H1 (cell line): ENCODE results near the gene MOB3B. TPM values are rescaled to one million over a fixed set of nuclear protein-coding genes. Genes with fewer than 3 reads are reported as not detected.

Experiments
- CTCF ChIA-PET: fragments of 300-600 bp; sonication (Branson Sonifier 250); formaldehyde crosslinking; loops from one replicate; lab custom pipeline; 2021; ENCODE audit not compliant: partially characterized antibody; lab: Charles Lee
- POLR2A ChIA-PET: fragments of 300-600 bp; sonication (Branson Sonifier 250); formaldehyde crosslinking; loops from one replicate; lab custom pipeline; 2021; ENCODE audit warnings: inconsistent platforms; ENCODE audit not compliant: partially characterized antibody; lab: Charles Lee
- DNase-seq, 2 experiments: peaks; one replicate each; pipeline versions ENCODE4 v3.0.0 to v3.0.0-alpha.2; 2010 to 2022; ENCODE audit warnings: low spot score in 2 of 2, low read depth in 1 of 2, mixed read lengths in 1 of 2
- FAIRE-seq: peaks from 2 replicates; lab custom pipeline; 2011; peaks lifted over from hg19 to GRCh38; lab: Jason Lieb, UNC
- H2AFZ ChIP-seq: 2 replicates; pipeline ENCODE4 v1.8.1; 2012; ENCODE audit warnings: low read length, inconsistent platforms
- H2AK5ac ChIP-seq: 2 replicates; pipeline ENCODE4 v1.6.1; 2013; ENCODE audit warnings: low read depth, low read length
- H2BK120ac ChIP-seq: replicated peaks from 2 replicates; pipeline ENCODE3; 2013; ENCODE audit warnings: low read depth, low read length, inconsistent platforms
- H2BK12ac ChIP-seq: 2 replicates; pipeline ENCODE4 v1.6.1; 2013; ENCODE audit warnings: low read depth, low read length
- H2BK15ac ChIP-seq: 2 replicates; pipeline ENCODE4 v1.6.1; 2013; ENCODE audit warnings: low read length
- H2BK20ac ChIP-seq: 2 replicates; pipeline ENCODE4 v1.6.1; 2013; ENCODE audit warnings: low read length
- H2BK5ac ChIP-seq: 2 replicates; pipeline ENCODE4 v1.6.1; 2013; ENCODE audit warnings: low read depth, low read length
- H3K14ac ChIP-seq: 2 replicates; pipeline ENCODE4 v1.6.1; 2013; ENCODE audit warnings: inconsistent platforms; ENCODE audit not compliant: insufficient read length
- H3K18ac ChIP-seq: 2 replicates; pipeline ENCODE4 v1.6.1; 2013; ENCODE audit warnings: low read length; ENCODE audit errors: extremely low read depth
- H3K23ac ChIP-seq: 2 replicates; pipeline ENCODE4 v1.6.1; 2013; ENCODE audit warnings: inconsistent platforms; ENCODE audit not compliant: insufficient read length
- H3K23me2 ChIP-seq: 2 replicates; pipeline ENCODE4 v1.6.1; 2013; ENCODE audit warnings: low read depth, low read length
- H3K27ac ChIP-seq: 2 replicates; pipeline ENCODE4 v1.6.1; 2011; ENCODE audit warnings: low read depth, low read length, inconsistent platforms
- H3K27me3 ChIP-seq, 4 experiments: replicated peaks in 1 of 4; 1 replicate in 1 of 4; 2 replicates in 3 of 4; pipeline versions ENCODE4 v1.6.1 to v1.8.1; 2011 to 2013; ENCODE audit warnings: low read length in 3 of 4, mild to moderate bottlenecking in 3 of 4, inconsistent platforms in 2 of 4, mixed read lengths in 2 of 4, moderate library complexity in 1 of 4; ENCODE audit not compliant: control insufficient read depth in 3 of 4, insufficient read depth in 3 of 4; ENCODE audit errors: extremely low read depth in 1 of 4
- H3K36me3 ChIP-seq, 4 experiments: 2 replicates each; pipeline versions ENCODE4 v1.6.1 to v1.8.1; 2011 to 2013; ENCODE audit warnings: mild to moderate bottlenecking in 4 of 4, low read length in 3 of 4, moderate library complexity in 2 of 4, control low read depth in 1 of 4, inconsistent platforms in 1 of 4; ENCODE audit not compliant: insufficient read depth in 4 of 4, control insufficient read depth in 2 of 4
- H3K4ac ChIP-seq: replicated peaks from 2 replicates; pipeline ENCODE3; 2013; ENCODE audit warnings: low read length, low read depth, mixed read lengths, inconsistent platforms; ENCODE audit not compliant: insufficient read length
- H3K4me1 ChIP-seq, 4 experiments: replicated peaks in 1 of 4; 1 replicate in 1 of 4; 2 replicates in 3 of 4; pipeline versions ENCODE4 v1.6.1 to v1.8.1; 2011 to 2013; ENCODE audit warnings: low read length in 3 of 4, inconsistent platforms in 2 of 4, mixed read lengths in 1 of 4; ENCODE audit not compliant: insufficient read depth in 4 of 4, control insufficient read depth in 3 of 4
- H3K4me2 ChIP-seq, 2 experiments: 2 replicates each; pipeline versions ENCODE4 v1.6.1 to v1.8.1; 2011 to 2013; ENCODE audit warnings: low read depth in 2 of 2, low read length in 2 of 2, control low read depth in 1 of 2, inconsistent platforms in 1 of 2, mild to moderate bottlenecking in 1 of 2; ENCODE audit not compliant: insufficient read depth in 1 of 2
- H3K4me3 ChIP-seq, 4 experiments: fragments of 200-600, 300-600 bp in 1 of 4; sonication (generic), shearing (Covaris generic), sonication (Bioruptor Twin) in 1 of 4; 2 replicates each; pipeline versions ENCODE4 v1.5.1 to v1.8.1; 2011 to 2016; ENCODE audit warnings: low read length in 4 of 4, low read depth in 3 of 4, control low read depth in 2 of 4, inconsistent platforms in 2 of 4, mild to moderate bottlenecking in 2 of 4, mixed read lengths in 1 of 4, moderate library complexity in 1 of 4; ENCODE audit not compliant: insufficient read depth in 2 of 4; ENCODE audit errors: extremely low read depth in 1 of 4
- H3K56ac ChIP-seq: replicated peaks from 2 replicates; pipeline ENCODE3; 2013; ENCODE audit warnings: low read depth, mild to moderate bottlenecking, mixed read lengths, low read length, inconsistent platforms; ENCODE audit not compliant: insufficient read length
- H3K79me1 ChIP-seq: 2 replicates; pipeline ENCODE4 v1.6.1; 2013; ENCODE audit warnings: low read depth, low read length, control low read depth
- H3K79me2 ChIP-seq, 2 experiments: 2 replicates each; pipeline versions ENCODE4 v1.6.1 to v1.8.1; 2012 to 2013; ENCODE audit warnings: low read length in 2 of 2, mild to moderate bottlenecking in 2 of 2, inconsistent platforms in 1 of 2; ENCODE audit not compliant: insufficient read depth in 2 of 2, control insufficient read depth in 1 of 2
- H3K9ac ChIP-seq, 4 experiments: replicated peaks in 1 of 4; 1 replicate in 1 of 4; 2 replicates in 3 of 4; pipeline versions ENCODE4 v1.6.1 to v1.8.1; 2011 to 2013; ENCODE audit warnings: low read depth in 3 of 4, low read length in 3 of 4, control low read depth in 2 of 4, mild to moderate bottlenecking in 2 of 4, moderate library complexity in 2 of 4, inconsistent platforms in 1 of 4; ENCODE audit errors: extremely low read depth in 1 of 4
- H3K9me3 ChIP-seq, 2 experiments: 2 replicates each; pipeline versions ENCODE4 v1.6.1 to v1.8.1; 2012 to 2013; ENCODE audit warnings: mild to moderate bottlenecking in 2 of 2, moderate library complexity in 2 of 2, control low read depth in 1 of 2, inconsistent platforms in 1 of 2, low read depth in 1 of 2, low read length in 1 of 2, mixed read lengths in 1 of 2; ENCODE audit not compliant: insufficient read depth in 2 of 2
- H4K20me1 ChIP-seq, 2 experiments: replicated peaks in 1 of 2; 2 replicates each; pipeline versions ENCODE3 to v1.8.1; 2011 to 2013; ENCODE audit warnings: inconsistent platforms in 2 of 2, low read length in 2 of 2, mild to moderate bottlenecking in 1 of 2; ENCODE audit not compliant: insufficient read depth in 2 of 2, control insufficient read depth in 1 of 2
- H4K5ac ChIP-seq: 2 replicates; pipeline ENCODE4 v1.6.1; 2013; ENCODE audit warnings: low read length, low read depth, mixed read lengths, inconsistent platforms; ENCODE audit not compliant: insufficient read length
- H4K8ac ChIP-seq: 2 replicates; pipeline ENCODE4 v1.8.0; 2013; ENCODE audit warnings: mild to moderate bottlenecking, moderate library complexity, low read length, inconsistent platforms; ENCODE audit not compliant: insufficient read depth; ENCODE audit errors: extremely low read depth
- H4K91ac ChIP-seq: replicated peaks from 2 replicates; pipeline ENCODE3; 2013; ENCODE audit warnings: low read length, mixed read lengths, inconsistent platforms; ENCODE audit not compliant: insufficient read length
- ASH2L ChIP-seq: fragments of 200-600, 300-600 bp; sonication (generic); IDR thresholded peaks from one replicate; pipeline ENCODE4 v1.7.1; 2017; ENCODE audit warnings: low read length
- ATF2 ChIP-seq: IDR thresholded peaks from 2 replicates; pipeline ENCODE4 v1.6.1; 2012; ENCODE audit warnings: low read length, inconsistent platforms
- BACH1 ChIP-seq: IDR thresholded peaks from 2 replicates; pipeline ENCODE4 v1.6.1; 2012; ENCODE audit warnings: low read length, improper control_type of control experiment
- CHD2 ChIP-seq: IDR thresholded peaks from 2 replicates; pipeline ENCODE4 v1.6.1; 2012; ENCODE audit warnings: low read length, improper control_type of control experiment
- EGR1 ChIP-seq: IDR thresholded peaks from 2 replicates; pipeline ENCODE4 v1.6.1; 2011; ENCODE audit warnings: low read depth, low read length, borderline replicate concordance
- GABPA ChIP-seq: IDR thresholded peaks from 2 replicates; pipeline ENCODE4 v1.6.1; 2011; ENCODE audit warnings: mild to moderate bottlenecking, low read length, moderate library complexity, borderline replicate concordance; ENCODE audit not compliant: insufficient read depth
- JUN ChIP-seq: IDR thresholded peaks from 2 replicates; pipeline ENCODE4 v1.6.1; 2011; ENCODE audit warnings: low read depth, mild to moderate bottlenecking, improper control_type of control experiment, low read length
- MAFK ChIP-seq: IDR thresholded peaks from 2 replicates; pipeline ENCODE4 v1.6.1; 2012; ENCODE audit warnings: low read depth, mild to moderate bottlenecking, improper control_type of control experiment, low read length
- SRF ChIP-seq: IDR thresholded peaks from 2 replicates; pipeline ENCODE4 v1.6.1; 2011; ENCODE audit warnings: mild to moderate bottlenecking, low read depth, low read length, moderate library complexity
- TAF1 ChIP-seq: IDR thresholded peaks from 2 replicates; pipeline ENCODE4 v1.6.1; 2011; ENCODE audit warnings: mild to moderate bottlenecking, low read depth, low read length
- USF2 ChIP-seq: IDR thresholded peaks from 2 replicates; pipeline ENCODE4 v1.6.1; 2011; ENCODE audit warnings: low read length, improper control_type of control experiment
- YY1 ChIP-seq: IDR thresholded peaks from 2 replicates; pipeline ENCODE4 v1.6.1; 2011; ENCODE audit warnings: low read depth, mild to moderate bottlenecking, low read length
- WGBS, 2 experiments: shearing (Covaris generic) in 1 of 2; methylation state at CpG; one replicate each; pipeline versions ENCODE4 v1.1.6 to v1.1.7; 2013 to 2015; ENCODE audit warnings: low lambda C conversion rate in 2 of 2, mixed read lengths in 2 of 2, inconsistent platforms in 1 of 2, low coverage in 1 of 2, missing lambda C conversion rate in 1 of 2; ENCODE audit not compliant: insufficient replicate concordance in 2 of 2, insufficient coverage in 1 of 2, insufficient read length in 1 of 2; ENCODE audit errors: extremely low coverage in 1 of 2, missing lambda C conversion rate in 1 of 2; 5-methylcytosine and 5-hydroxymethylcytosine counted together
- polyA plus RNA-seq, 7 experiments: library from polyadenylated mRNA; depleted of rRNA in 3 of 7; stranded (reverse) in 5 of 7; unstranded in 2 of 7; fragments of >200 nt in 5 of 7; fragments of 200-250 nt in 2 of 7; gene quantifications; 1 replicate in 5 of 7; 2 replicates in 1 of 7; 4 replicates in 1 of 7; pipeline versions ENCODE4 v1.2.1 to v1.2.3, GENCODE V29; 2011 to 2013; ENCODE audit warnings: missing spikeins in 2 of 7, mixed read lengths in 2 of 7
- total RNA-seq: library from RNA; stranded (reverse); fragmentation: NEBNext Ultra II Directional; extraction: Animal tissue kit (Norgen Biotek cat#: 25700); gene quantifications from 2 replicates; pipeline ENCODE4 v1.2.1, GENCODE V29; 2021

The MOB3B gene
- total and polyA plus RNA-seq, 2 of the 8 experiments (the other 6 are each of a cell fraction or from before 2014, with no cell fraction given), result 12.7 to 16.1 TPM

- no peaks in the 10 kb centered on the region for H4K20me1 ChIP-seq
- no peak overlapping the region for H2BK15ac ChIP-seq
- no peaks in the 10 kb centered on the region for H3K27me3 ChIP-seq
- H4K5ac ChIP-seq, result no peak overlapping the region
- no peak overlapping the region for H4K91ac ChIP-seq
- H3K36me3 ChIP-seq, result peaks cover 0 to 3% (median 0%) of the 10 kb centered on the region in 4 experiments; a peak in 2 of 8 replicates
- no peak overlapping the region for H4K8ac ChIP-seq
- H3K4me3 ChIP-seq, result no peak overlapping the region
- H3K79me1 ChIP-seq, result 0 out of 2 replicates have a peak, but pooled peaks cover 2% of the 10 kb centered on the region
- no peak overlapping the region for H2BK120ac ChIP-seq
- H3K4me2 ChIP-seq, result no peak overlapping the region
- no peak for FAIRE-seq
- 100% methylated on average over 1 of the region's 1 CpG; no CpG with 5 or more reads in 1 of the 2 experiments for WGBS, 2 experiments
- CTCF ChIA-PET, result interaction anchor here (1.5 to 6.9 kb wide), 3 partner anchors 11 to 141 kb away, joined by 3 to 28 read pairs (median 5); no protein-coding TSS in a partner anchor
- H2AFZ ChIP-seq, result no peak overlapping the region
- H3K79me2 ChIP-seq, result peaks cover 0 to 5% of the 10 kb centered on the region in 2 experiments; a peak in 1 of 4 replicates
- peaks cover 0 to 13% (median 3%) of the 10 kb centered on the region in 4 experiments; a peak in 2 of 7 replicates for H3K4me1 ChIP-seq
- H3K23ac ChIP-seq, result no peak overlapping the region
- no peak for DNase-seq
- no peak overlapping the region for H3K9ac ChIP-seq
- H3K9me3 ChIP-seq, result peaks cover 5 to 6% of the 10 kb centered on the region in 2 experiments
- H3K14ac ChIP-seq, result no peak overlapping the region
- H2BK12ac ChIP-seq, result no peak overlapping the region
- POLR2A ChIA-PET, result no interaction called here
- peaks cover under 1% of the 10 kb centered on the region; the same call in 1 of the 2 replicates for H3K23me2 ChIP-seq
- no peak overlapping the region for H2AK5ac ChIP-seq
- no peak overlapping the region for H2BK20ac ChIP-seq
- no peak overlapping the region for H3K27ac ChIP-seq
- H3K4ac ChIP-seq, result no peak overlapping the region
- no peak overlapping the region for H3K56ac ChIP-seq
- no peak overlapping the region for H3K18ac ChIP-seq
- no peak overlapping the region for H2BK5ac ChIP-seq
- TF ChIP-seq SRF, result no peak
- TF ChIP-seq EGR1, result no peak
- TF ChIP-seq MAFK, result no peak
- no peak for TF ChIP-seq USF2
- no peak for TF ChIP-seq CHD2
- TF ChIP-seq ATF2, result no peak
- TF ChIP-seq GABPA, result no peak
- TF ChIP-seq TAF1, result no peak
- no peak for TF ChIP-seq BACH1
- TF ChIP-seq YY1, result no peak
- no peak for TF ChIP-seq ASH2L
- no peak for TF ChIP-seq JUN
Measured at GRCh38 chr9:27474305-27474704, 55.3 kb downstream of the MOB3B start.
